Left forelimb (tissue), 1 donor: ENCODE results near the gene SGIP1.
"Not testable (repeated sequence)": the region's sequence is repeated elsewhere in the genome, so short reads cannot be mapped to it uniquely, and the experiment has no call there.

Experiments used
- DNase-seq: peaks from one replicate; pipeline ENCODE4 v3.0.0-alpha.2; 2018; ENCODE audit warnings: low spot score

The SGIP1 gene

DNA sequence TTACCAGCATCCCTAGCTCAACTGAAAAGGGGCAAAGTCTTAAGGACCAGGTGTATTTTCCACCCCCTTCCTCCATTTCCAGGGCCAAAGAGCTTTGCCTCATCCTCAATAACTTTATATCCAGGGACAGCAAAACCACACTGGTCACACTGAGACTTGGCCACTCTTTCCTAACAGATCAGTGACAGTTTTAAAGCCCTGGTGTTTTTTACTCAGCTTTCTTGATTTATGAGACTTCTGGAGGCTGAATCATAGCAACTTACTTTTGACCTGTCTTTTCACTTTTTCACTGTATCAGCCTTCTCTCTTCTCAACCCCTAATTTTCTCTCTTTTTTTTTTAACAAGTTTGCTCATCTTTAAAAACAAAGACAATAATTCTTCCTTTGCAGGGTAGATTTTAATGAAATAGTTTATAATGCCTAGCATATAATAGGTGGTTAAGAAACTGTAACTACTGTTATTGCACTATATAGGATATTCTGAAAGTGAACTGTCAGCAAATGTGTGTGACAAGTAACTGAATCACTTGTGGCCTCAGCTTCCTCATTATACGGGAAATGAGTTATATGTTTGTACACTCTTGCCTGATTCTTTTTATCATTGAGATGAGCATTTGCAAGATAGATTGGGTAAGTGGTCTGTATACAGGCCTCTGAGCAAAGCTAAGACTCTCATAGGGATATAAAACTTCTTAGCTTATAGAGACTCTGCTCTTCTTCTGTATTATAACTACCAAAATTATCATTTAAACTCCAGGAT is 198.6 kb downstream of the SGIP1 start:
- no peak for DNase-seq

DNA sequence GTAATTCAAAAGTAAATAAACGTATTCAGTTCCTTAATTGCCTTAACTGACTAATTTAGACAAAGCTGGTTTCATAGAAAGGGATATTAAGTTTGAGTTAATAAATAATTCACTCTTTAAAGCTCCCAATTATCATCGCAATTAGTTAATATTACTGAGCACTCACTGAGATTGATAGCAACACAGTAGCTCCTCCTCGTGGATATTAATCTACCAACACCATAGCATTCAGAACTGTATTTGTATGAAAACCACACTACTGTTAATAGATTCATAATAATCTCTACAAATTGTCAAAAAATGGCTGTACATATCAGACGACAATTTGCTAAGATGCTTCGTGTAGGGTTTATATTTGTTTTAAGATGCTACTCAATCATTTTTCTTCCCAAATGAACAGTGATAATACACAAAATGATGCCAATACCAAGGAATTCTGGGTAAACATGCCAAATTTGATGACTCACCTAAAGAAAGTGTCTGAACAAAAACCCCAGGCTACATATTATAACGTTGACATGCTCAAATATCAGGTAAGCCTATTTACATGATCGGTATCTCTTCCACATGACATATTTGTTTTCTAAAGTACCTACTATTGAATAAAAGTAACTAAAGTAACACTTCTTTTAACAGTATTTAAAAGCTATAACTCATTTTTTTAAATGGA is 199.5 kb downstream of the SGIP1 start:
- no peak for DNase-seq

DNA sequence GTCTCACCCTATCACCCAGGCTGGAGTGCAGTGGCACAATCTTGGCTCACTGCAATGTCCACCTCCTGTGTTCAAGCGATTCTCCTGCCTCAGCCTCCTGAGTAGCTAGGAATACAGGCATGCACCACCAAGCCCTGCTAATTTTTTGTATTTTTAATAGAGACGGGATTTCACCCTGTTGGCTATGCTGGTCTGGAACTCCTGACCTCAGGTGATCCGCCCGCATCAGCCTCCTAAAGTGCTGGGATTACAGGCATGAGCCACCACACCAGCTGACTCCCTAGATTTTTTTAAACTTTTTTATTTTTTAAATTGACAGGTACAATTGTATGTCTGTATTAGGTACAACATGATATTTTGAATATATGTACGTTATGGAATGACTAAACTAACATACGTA is 200.6 kb downstream of the SGIP1 start:
- DNase-seq = not testable (repeated sequence)

- no peak for DNase-seq
Measured at GRCh38 chr1:66737836-66738235, 203.9 kb downstream of the SGIP1 start.

DNA sequence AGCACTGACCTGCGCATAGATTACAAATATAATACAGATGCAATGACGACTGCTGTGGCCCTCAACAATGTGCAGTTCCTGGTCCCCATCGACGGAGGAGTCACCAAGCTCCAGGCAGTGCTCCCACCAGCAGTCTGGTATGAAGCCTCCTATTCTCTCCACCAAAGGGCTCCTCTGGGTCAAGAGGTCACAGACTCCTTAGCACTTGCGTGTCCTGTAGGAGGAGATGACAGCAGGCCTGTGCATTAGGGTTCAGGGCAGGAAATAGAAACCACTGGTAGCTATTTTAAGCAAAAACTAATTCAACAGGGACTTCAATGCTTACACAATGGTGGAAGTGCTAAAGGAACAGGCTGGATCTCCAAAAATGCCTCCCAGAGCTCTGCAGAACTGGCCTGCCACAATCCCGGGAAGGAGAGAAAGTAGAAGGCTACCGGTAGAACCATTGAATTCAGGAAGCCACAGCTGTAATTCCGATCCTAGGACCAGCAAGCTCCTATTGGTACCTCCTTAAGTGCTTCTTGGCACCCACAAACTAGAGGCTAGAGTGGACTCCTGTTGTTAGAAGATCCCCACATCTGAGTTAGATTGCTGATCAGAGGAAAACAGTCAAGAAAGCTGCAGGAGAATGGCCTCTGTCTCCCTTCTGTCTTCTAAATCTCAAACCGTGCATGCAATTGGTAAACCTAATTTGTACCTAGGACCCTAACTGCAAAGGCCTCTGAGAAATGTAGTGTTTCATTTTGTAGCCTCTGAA is 205.6 kb downstream of the SGIP1 start:
- no peak for DNase-seq

DNA sequence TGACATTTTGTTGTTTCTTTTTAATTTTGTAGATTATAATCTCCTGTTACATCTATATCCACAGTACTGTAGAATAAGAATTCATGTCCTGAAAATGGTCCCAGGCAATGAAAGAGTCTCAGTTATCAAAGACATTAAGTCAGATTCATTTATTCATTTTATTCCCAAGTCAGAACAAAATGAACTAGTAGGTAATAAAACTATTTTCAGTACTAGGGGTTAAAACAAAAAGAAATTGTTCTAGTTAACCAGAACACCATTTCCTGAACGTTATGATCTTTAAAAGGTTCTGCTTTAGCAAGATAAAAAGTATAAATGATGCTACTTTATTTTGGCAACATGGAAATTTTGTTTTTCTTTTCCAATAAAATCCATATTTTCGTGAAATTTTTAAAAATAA is 211.5 kb downstream of the SGIP1 start:
- DNase-seq = no peak

- no peak for DNase-seq
Measured at GRCh38 chr1:66747501-66747900, 213.5 kb downstream of the SGIP1 start.

GRCh38 chr1:66750577-66750976 is 216.6 kb downstream of the SGIP1 start:
- DNase-seq = no peak

DNA sequence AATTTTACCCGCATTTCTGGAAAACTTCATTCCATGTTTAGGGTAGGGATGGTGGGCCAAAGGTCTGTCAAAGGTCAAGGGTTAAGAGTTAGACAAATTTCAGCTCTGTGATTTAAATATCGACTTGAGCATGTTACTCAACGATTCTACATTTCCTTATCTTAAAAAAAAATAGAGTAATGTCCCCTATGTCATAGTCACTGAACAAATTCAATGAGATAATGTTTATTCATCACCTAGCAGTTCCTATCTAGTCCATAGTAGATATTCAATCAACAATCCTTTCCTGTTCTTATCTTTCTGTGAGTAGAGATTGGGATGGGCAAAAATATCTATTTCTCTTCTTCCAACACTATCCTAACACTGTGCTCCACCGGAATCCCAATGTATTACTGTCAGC is 217.2 kb downstream of the SGIP1 start:
- no peak for DNase-seq

DNA sequence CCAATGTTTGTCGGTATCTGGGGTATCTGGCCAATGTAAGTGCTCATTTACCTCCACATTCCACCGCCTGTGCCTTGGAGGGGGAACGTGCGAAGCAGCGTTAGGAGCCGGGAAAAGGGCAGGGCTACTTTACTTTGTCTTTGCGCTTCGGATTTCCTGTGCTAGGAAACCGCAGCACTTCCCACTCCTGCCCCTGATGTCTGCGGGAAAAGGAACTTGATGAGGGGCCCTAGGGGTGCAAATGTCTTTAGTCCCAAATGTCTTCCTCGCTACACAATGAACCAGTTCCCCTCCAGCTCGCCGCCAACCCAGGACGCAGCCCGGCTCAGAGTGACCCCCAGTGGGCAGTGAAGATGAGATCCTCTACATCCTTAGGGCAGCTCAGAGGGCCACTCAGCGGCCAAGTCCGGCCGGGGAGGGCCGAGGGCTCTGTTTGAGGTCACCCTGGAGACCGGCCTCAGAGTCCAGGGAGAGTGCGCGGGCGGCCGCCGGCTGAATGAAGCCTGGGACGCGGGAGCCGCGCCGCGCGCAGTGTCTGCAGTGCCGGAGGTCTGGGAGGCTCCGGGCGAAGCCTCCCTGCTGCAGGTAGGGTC is 218.1 kb downstream of the SGIP1 start, which contains the start of gene DYNLT5:
Gene DYNLT5, plus strand, starts transcription at position 460 of the 593 bp plus-strand sequence. CDS start 2,200 bp downstream, outside the sequence.
- peak; percentile 66 for DNase-seq

DNA sequence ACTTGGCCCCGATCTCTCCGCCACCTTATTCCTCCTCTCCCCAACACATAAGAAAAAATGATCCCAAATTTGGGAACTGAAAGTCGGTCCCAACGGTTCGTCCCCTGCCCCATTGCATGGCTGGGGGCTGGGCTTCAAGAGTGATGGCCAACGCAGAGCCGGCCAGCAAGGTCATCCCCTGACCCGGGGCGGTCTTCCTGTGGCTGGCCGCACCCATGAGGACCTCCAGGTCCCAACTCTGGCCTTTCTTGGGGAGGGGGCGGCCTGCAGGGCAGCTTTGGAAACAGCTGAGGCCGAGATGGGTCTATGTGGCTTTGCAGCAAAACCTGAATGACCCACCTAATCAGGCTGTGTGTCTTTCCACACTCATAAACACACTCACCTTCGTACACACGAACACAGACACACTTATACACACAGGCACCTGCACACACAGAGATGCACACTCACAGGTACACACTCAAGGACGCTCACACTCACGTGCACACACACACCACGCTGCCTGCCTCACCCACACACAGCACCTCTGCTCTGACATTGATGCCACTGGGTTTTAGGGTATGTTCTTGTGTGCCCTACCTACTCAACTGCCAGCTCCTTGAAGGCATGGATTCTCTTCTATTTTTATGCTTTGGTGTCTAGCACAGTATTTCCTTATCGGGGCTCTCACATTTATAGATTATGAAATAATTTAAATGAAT is 218.9 kb downstream of the SGIP1 start:
- DNase-seq = no peak

DNA sequence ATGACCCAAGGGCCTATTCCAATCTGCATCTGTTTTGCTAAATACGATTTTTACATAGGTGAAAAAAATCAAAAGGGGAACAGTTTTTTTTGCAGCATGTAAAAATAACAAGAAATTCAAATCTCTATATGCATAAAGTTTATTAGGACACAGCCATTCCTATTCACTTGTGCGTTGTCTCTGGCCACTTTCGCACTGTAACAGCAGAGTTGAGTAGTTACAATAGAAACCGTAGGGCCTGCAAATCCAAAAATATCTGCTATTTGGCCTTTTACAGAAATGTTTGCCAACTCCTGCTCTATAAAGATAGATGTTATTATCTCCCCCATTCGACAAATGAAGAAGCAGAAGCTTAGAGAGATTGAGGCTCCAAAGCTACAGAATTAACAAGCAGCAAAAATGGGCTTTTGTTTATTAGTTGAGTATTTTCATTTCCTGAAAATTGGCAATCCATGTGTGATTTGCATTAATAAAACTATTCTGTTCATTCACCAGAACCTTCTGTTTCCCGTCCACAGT is 223.8 kb downstream of the SGIP1 start:
- DNase-seq = no peak

- no peak for DNase-seq
Measured at GRCh38 chr1:66758241-66758755, 224.3 kb downstream of the SGIP1 start.

GRCh38 chr1:66760506-66760905 is 226.6 kb downstream of the SGIP1 start:
- DNase-seq = no peak

- no peak for DNase-seq
Measured at GRCh38 chr1:66761221-66761620, 227.3 kb downstream of the SGIP1 start.

- no peak for DNase-seq
Measured at GRCh38 chr1:66764994-66765578, 231.1 kb downstream of the SGIP1 start.

GRCh38 chr1:66767626-66768025 is 233.7 kb downstream of the SGIP1 start:
- no peak for DNase-seq

- DNase-seq = no peak
Measured at GRCh38 chr1:66768965-66769364, 235.0 kb downstream of the SGIP1 start.

- DNase-seq = no peak
Measured at GRCh38 chr1:66769512-66770229, 235.7 kb downstream of the SGIP1 start.

DNA sequence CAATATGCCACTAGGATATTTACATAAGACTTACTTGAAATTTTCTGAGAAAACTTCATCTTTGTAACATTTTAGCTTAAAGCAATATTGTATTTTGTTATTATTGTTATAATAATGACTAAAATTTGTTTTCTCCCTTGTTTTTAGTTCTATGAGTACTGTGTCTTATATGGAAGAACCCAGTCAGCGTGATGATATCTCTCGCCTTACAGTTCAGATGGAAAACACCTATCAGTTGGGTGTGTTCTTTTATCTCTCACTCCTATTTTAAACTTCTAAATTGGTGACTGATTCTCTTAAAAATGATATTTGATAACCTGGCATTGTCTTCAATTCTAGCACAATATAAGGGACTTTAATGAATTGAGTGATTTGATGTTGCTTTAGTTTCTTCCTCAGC is 236.3 kb downstream of the SGIP1 start:
- no peak for DNase-seq
